HepG2 (cell line): ENCODE results near the gene SLC13A5. TPM values are rescaled to one million over a fixed set of nuclear protein-coding genes. Genes with fewer than 3 reads are reported as not detected.

ENCODE experiments used
- CHCHD3 ChIP-seq: sonication (generic); formaldehyde crosslinking; IDR thresholded peaks from 2 replicates; pipeline ENCODE4 v1.8.0; 2022; ENCODE audit warnings: mild to moderate bottlenecking, missing genetic modification reagents, moderate library complexity
- GABPB1 ChIP-seq: IDR thresholded peaks from 2 replicates; pipeline ENCODE4 v1.6.1; 2016; ENCODE audit warnings: mild to moderate bottlenecking, missing genetic modification reagents, moderate library complexity, missing compliant biosample characterization
- HOXD1 ChIP-seq: sonication (generic); formaldehyde crosslinking; IDR thresholded peaks from 2 replicates; pipeline ENCODE4 v1.5.0; 2020; ENCODE audit warnings: missing genetic modification reagents
- LCORL ChIP-seq, 2 experiments: fragments of 450-650 bp in 1 of 2; sonication (generic) in 1 of 2; formaldehyde crosslinking in 1 of 2; IDR thresholded peaks; 2 replicates each; pipeline versions ENCODE4 v1.5.0 to v1.6.1; 2017 to 2020; ENCODE audit warnings: antibody characterized with exemption in 1 of 2, missing genetic modification reagents in 1 of 2
- MLLT10 ChIP-seq: sonication (generic); formaldehyde crosslinking; IDR thresholded peaks from 2 replicates; pipeline ENCODE4 v1.4.0; 2020; ENCODE audit warnings: missing genetic modification reagents
- NFAT5 ChIP-seq: sonication (generic); formaldehyde crosslinking; IDR thresholded peaks from 2 replicates; pipeline ENCODE4 v1.4.0; 2020; ENCODE audit warnings: missing genetic modification reagents
- POLR2AphosphoS2 ChIP-seq: IDR thresholded peaks from 2 replicates; pipeline ENCODE4 v1.6.1; 2011; ENCODE audit warnings: low read depth, low read length, improper control_type of control experiment
- RCOR2 ChIP-seq: IDR thresholded peaks from 2 replicates; pipeline ENCODE4 v1.6.1; 2016; ENCODE audit warnings: missing biosample characterization, missing genetic modification reagents
- RNF219 ChIP-seq: sonication (generic); formaldehyde crosslinking; IDR thresholded peaks from 2 replicates; pipeline ENCODE4 v1.5.0; 2020; ENCODE audit warnings: mild to moderate bottlenecking, missing genetic modification reagents
- SATB2 ChIP-seq: sonication (generic); formaldehyde crosslinking; IDR thresholded peaks from 2 replicates; pipeline ENCODE4 v1.5.0; 2020; ENCODE audit warnings: missing genetic modification reagents
- SP140L ChIP-seq: sonication (generic); formaldehyde crosslinking; IDR thresholded peaks from 2 replicates; pipeline ENCODE4 v1.4.0; 2020; ENCODE audit warnings: missing genetic modification reagents, borderline replicate concordance
- TCF12 ChIP-seq, 2 experiments: fragments of 450-650 bp in 1 of 2; sonication (generic) in 1 of 2; formaldehyde crosslinking in 1 of 2; IDR thresholded peaks; 2 replicates each; pipeline versions ENCODE4 v1.6.1 to v1.8.0; 2017 to 2022; ENCODE audit warnings: antibody characterized with exemption in 1 of 2, mild to moderate bottlenecking in 1 of 2, missing genetic modification reagents in 1 of 2, moderate library complexity in 1 of 2
- ZBTB46 ChIP-seq: sonication (generic); formaldehyde crosslinking; IDR thresholded peaks from 2 replicates; pipeline ENCODE4 v1.4.0; 2020; ENCODE audit warnings: mild to moderate bottlenecking, missing genetic modification reagents, borderline replicate concordance
- ZC3H13 ChIP-seq: sonication (generic); formaldehyde crosslinking; IDR thresholded peaks from 2 replicates; pipeline ENCODE4 v1.8.1; 2023; ENCODE audit warnings: mild to moderate bottlenecking, missing genetic modification reagents, moderate library complexity
- ZMYM2 ChIP-seq: sonication (generic); formaldehyde crosslinking; IDR thresholded peaks from 2 replicates; pipeline ENCODE4 v1.8.0; 2022; ENCODE audit warnings: mild to moderate bottlenecking, missing genetic modification reagents
- ZNF430 ChIP-seq: sonication (generic); formaldehyde crosslinking; IDR thresholded peaks from 2 replicates; pipeline ENCODE4 v1.9.0; 2021; ENCODE audit warnings: mild to moderate bottlenecking, missing genetic modification reagents
- ZNF451 ChIP-seq: sonication (generic); formaldehyde crosslinking; IDR thresholded peaks from 2 replicates; pipeline ENCODE4 v1.5.0; 2020; ENCODE audit warnings: mild to moderate bottlenecking, missing genetic modification reagents
- ZNF629 ChIP-seq: sonication (generic); formaldehyde crosslinking; conservative IDR thresholded peaks from 2 replicates; pipeline ENCODE4 v1.5.0; 2020; ENCODE audit warnings: missing genetic modification reagents
- polyA plus RNA-seq, 8 experiments: library from polyadenylated mRNA; depleted of rRNA in 3 of 8; stranded (reverse) in 7 of 8; unstranded in 1 of 8; fragments of >200 nt; fragmentation: Illumina TruSeq in 4 of 8; extraction: Trizol in 4 of 8; gene quantifications; 2 replicates each; pipeline versions ENCODE4 v1.2.1 to v1.2.3, GENCODE V29; 2011 to 2016; ENCODE audit warnings: low read depth in 4 of 8, missing spikeins in 1 of 8, mixed read lengths in 1 of 8; ENCODE audit not compliant: insufficient read depth in 1 of 8
- total RNA-seq, 5 experiments: library from RNA; depleted of rRNA; stranded (reverse); fragments of >200 nt; fragmentation: Illumina TruSeq; extraction: Trizol; gene quantifications; 2 replicates each; pipeline ENCODE4 v1.2.3, GENCODE V29; 2016; ENCODE audit warnings: low read depth in 1 of 5
- TF ChIP-seq, protein P1 (sequence below): sonication (generic); formaldehyde crosslinking; IDR thresholded peaks from 2 replicates; pipeline ENCODE4 v1.8.1; 2022; ENCODE audit warnings: low read depth, mild to moderate bottlenecking, missing genetic modification reagents

Gene SLC13A5
- total and polyA plus RNA-seq, 2 of the 13 experiments (the other 11 are each of a cell fraction or from before 2014, with no cell fraction given): 42.8 to 310 TPM

DNA sequence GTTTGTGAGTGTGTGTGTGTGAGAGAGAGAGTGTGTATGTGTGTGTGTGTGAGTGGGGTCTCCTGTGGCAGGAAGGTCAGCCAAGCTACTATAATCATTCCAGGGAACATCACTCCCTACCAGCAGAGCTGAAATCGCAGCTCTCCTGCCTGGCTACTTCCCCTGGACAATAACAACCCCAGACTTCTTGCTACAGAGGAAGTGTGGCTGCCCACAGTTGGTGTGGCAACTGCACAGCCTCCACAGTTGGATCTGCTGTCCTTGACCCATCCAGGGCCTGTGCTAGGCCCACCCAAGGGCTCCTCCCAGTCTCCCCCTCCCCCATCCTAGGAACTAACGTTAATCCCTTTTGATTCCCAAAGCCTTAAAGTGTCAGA, 1.5 kb downstream of the SLC13A5 start (continued):
- TF ChIP-seq ZC3H13 (CRISPR knock-in tag) (peak; percentile 12; the same call in 1 of the 2 replicates), ZBTB46 (CRISPR knock-in tag) (no peak), MLLT10 (CRISPR knock-in tag) (no peak), ZMYM2 (CRISPR knock-in tag) (0 out of 2 replicates have a peak, but pooled peaks have one; percentile 85), ZNF629 (no peak), TCF12 (IDR thresholded peaks at IDR 0.05) (no peak), TCF12 (CRISPR knock-in tag; IDR thresholded peaks at IDR 0.05) (no peak), LCORL (IDR thresholded peaks at IDR 0.05) (no peak), LCORL (CRISPR knock-in tag; IDR thresholded peaks at IDR 0.05) (no peak), ZNF451 (CRISPR knock-in tag) (no peak), SATB2 (CRISPR knock-in tag) (no peak), RNF219 (CRISPR knock-in tag) (no peak), NFAT5 (CRISPR knock-in tag) (no peak), POLR2AphosphoS2 (no peak), ZNF430 (CRISPR knock-in tag) (0 out of 2 replicates have a peak, but pooled peaks have one; percentile 29), GABPB1 (CRISPR knock-in tag) (peak; percentile 3; the same call in 1 of the 2 replicates), RCOR2 (no peak), HOXD1 (CRISPR knock-in tag) (peak; percentile 70; the same call in 1 of the 2 replicates), CHCHD3 (CRISPR knock-in tag) (no peak), SP140L (no peak)
- TF ChIP-seq, protein P1, sequence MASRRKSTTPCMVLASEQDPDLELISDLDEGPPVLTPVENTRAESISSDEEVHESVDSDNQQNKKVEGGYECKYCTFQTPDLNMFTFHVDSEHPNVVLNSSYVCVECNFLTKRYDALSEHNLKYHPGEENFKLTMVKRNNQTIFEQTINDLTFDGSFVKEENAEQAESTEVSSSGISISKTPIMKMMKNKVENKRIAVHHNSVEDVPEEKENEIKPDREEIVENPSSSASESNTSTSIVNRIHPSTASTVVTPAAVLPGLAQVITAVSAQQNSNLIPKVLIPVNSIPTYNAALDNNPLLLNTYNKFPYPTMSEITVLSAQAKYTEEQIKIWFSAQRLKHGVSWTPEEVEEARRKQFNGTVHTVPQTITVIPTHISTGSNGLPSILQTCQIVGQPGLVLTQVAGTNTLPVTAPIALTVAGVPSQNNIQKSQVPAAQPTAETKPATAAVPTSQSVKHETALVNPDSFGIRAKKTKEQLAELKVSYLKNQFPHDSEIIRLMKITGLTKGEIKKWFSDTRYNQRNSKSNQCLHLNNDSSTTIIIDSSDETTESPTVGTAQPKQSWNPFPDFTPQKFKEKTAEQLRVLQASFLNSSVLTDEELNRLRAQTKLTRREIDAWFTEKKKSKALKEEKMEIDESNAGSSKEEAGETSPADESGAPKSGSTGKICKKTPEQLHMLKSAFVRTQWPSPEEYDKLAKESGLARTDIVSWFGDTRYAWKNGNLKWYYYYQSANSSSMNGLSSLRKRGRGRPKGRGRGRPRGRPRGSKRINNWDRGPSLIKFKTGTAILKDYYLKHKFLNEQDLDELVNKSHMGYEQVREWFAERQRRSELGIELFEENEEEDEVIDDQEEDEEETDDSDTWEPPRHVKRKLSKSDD (CRISPR knock-in tag): no peak; the same call in 1 of the 2 replicates
